LoVo (cell line): ENCODE measurements around the gene TMEFF2.
A peak's percentile ranks its signal among the peaks of the same experiment; 100 is the strongest.
"Not testable (repeated sequence)": the region's sequence is repeated elsewhere in the genome, so short reads cannot be mapped to it uniquely, and the experiment has no call there.

Experiments used
- DNase-seq: peaks from one replicate; pipeline ENCODE4 v3.0.0-alpha.2; 2016; ENCODE audit warnings: low spot score

The TMEFF2 gene

GRCh38 chr2:192183296-192183695, 11.4 kb downstream of the TMEFF2 start:
- no peak for DNase-seq

GRCh38 chr2:192166946-192167345, 27.8 kb downstream of the TMEFF2 start:
- no peak for DNase-seq

GRCh38 chr2:192165842-192166241, 28.9 kb downstream of the TMEFF2 start:
- DNase-seq: no peak

GRCh38 chr2:192162392-192163042, 32.2 kb downstream of the TMEFF2 start:
- peak; percentile 73 for DNase-seq

DNA sequence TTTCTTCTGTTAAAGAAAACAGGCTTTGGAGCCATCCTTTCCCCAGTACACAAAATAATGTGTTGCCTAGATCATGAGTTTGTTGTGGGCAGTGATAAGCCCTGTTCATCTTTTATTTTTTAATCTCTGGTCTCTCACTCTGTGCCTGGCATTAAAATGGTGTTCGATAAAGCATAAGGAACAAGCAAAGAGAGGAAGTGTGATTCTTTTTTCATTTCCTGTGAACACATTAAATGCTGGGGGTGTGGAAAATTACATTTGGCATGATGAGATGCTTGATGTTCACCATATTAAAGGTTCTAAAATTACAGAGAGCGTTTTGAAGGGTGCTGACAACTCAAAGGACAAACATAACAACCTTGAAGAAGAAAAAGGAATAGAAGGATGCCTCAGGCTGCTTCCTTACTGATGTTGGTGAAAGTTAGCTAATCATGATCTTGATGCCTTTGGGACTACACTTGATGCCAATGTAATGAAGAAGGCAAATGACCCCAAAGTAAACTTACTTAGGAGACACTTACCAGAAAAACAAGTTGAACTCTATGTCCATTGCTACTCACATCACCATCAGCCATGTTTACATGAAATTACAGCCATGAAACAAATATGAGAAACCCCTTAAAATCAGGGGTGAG, 33.0 kb downstream of the TMEFF2 start:
- DNase-seq: no peak

DNA sequence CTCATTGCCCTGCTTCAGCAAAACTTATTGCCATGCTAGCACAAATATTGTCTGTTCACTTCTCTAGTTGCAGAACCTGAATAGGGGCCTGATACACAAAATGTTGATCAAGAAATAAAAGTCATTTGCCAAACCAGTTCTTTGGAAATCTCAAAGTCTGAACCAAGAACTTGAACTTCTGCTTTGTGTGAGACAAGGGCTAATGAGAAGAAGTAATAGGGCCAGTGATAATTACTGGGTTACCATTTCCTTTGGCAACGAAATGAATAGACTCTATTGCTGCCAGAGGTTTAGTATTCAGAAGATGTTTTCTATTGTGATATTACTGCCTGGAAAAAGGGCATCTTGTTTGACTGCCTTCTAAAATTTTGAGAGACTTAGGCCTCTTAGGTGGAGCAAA, 35.0 kb downstream of the TMEFF2 start:
- no peak for DNase-seq

- DNase-seq: no peak
Observed at GRCh38 chr2:192159208-192159607, 35.5 kb downstream of the TMEFF2 start.

- DNase-seq: no peak
Observed at GRCh38 chr2:192157776-192158175, 37.0 kb downstream of the TMEFF2 start.

DNA sequence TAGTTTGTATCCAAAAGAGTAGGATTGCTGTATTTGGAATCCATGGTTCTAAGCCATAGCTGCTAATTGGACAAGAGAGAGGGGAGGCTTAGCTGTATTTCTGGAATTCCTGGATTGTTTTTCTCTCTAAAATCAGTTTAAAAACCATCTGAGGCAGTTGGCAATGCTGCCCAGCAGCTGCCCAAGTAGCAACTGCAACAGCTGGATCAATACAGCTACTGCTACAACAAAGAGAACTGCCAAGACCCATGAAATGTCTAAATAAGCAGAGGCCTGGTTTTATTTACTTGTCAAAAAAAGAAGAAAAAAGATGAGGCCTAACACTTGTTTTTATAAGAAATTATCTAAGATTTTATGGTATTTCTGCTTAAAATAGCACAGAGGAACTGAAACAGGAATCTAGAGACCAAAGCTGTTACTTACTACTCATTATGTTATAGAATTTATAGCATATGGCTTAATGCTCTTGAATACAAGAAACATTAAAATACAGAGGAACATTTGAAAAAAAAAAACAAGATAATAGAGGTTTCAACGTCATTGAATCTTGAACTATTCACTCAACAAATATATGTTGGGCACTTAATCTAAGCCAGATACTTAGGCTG, 39.1 kb downstream of the TMEFF2 start:
- no peak for DNase-seq

- no peak for DNase-seq
Observed at GRCh38 chr2:192153561-192153960, 41.2 kb downstream of the TMEFF2 start.

- DNase-seq: no peak
Observed at GRCh38 chr2:192151853-192152252, 42.9 kb downstream of the TMEFF2 start.

GRCh38 chr2:192150166-192150565, 44.6 kb downstream of the TMEFF2 start:
- DNase-seq: no peak

GRCh38 chr2:192148620-192149321, 46.0 kb downstream of the TMEFF2 start:
- no peak for DNase-seq

DNA sequence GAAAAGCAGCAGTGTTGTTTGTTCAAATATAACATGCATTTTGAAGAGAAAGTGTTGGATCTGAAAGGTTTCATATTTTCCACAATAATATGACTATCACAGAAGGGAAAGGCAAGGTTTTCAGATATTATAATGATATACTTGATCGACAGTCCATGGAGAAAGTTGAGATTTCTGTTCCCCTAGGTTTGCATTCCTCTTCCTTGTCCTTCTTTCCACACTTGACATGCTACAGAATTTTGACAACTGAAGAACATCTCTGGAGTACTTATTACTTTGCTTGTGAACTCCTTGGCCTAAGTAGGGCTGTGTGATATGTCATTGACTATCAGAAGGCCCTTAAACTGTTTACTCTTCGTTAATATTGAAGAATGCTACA, 46.5 kb downstream of the TMEFF2 start:
- DNase-seq: no peak

DNA sequence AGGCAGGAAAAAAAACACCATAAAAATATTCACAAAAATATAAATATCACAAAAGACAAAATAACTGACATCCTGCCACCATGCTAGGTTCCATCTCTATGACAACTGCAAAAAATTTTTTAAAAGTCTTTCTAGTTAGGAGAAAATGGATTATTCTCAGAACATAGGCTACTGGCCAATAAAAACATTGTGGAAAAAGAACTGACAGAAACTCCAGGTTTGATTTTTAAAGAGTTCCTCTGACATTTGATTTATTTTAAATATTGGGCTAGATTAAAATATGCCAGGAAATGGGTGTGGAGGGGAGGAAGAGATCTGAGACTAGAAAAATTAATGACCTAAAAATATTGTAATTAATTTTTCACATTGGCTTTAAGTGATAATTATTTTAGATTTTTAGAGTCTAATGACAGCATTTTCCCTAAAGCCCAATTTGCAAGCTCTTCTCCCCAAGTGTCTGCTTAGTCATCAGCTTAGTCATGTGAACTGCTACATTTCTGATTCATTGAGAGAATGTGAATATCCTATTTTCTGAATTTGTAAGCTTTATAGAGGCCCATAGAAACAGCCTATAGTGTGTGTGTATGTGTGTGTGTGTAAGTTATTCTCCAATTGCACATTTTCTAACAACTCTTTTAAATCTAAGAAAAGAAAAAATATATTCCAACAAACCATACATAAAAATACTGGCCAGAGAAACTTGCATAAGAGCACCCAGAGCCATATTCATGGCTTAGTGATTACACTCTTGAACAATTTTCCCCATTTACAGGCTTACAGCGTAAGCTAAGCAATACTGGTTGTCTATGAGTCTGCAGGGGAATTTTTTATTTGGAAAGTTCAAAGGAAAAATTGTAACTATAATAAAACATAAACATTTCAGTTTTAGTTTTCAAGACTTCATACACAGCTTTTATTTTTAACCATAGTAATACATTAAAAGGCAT, 48.4 kb downstream of the TMEFF2 start:
- DNase-seq: no peak

- DNase-seq: no peak
Observed at GRCh38 chr2:192145496-192145895, 49.2 kb downstream of the TMEFF2 start.

DNA sequence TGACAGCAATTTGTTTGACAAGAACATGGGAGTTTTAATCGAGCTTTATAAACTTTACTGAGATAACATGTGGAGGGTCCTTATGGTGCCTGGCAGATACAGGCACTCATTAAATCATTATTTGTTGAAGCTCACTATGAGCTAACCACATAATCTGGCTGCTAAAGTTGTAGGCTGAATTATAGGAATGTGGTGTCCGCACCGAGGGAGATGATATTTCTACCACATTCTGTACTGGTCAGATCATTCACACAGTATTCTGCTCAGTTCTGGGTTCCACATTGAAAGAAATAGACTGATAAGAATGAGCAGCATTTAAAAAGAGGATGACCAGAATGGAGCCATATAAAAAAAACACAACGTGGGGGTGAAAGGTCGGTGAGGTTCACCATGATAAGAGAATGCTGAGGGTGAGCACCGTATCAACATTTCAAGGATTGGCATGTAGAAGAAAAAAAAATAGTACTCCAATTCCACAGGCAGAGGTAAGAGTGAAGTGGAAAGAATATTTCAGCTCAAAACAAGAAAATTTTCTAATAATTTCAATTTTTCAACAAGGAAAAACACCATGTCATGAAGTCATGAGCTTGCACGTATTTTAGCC, 54.4 kb downstream of the TMEFF2 start:
- DNase-seq: no peak

- DNase-seq: no peak
Observed at GRCh38 chr2:192139813-192140212, 54.9 kb downstream of the TMEFF2 start.

DNA sequence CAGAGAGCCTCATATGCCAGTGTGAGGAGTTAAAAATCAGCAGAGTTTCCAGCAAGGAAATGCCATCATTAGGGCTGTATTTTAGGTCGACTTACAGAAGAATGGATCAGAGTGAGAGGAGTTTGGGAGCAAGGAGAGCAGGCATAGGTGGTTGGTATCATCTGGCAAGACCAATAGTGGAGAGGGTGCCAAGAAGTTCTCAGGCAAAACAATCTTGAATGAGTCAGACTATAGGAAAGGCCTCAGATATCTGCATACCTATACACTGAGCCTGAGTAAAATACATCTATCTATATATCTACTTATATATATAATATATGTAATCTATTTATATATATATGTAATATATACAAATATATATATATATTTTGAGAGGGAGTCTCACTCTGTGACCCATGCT, 57.3 kb downstream of the TMEFF2 start:
- DNase-seq: no peak

DNA sequence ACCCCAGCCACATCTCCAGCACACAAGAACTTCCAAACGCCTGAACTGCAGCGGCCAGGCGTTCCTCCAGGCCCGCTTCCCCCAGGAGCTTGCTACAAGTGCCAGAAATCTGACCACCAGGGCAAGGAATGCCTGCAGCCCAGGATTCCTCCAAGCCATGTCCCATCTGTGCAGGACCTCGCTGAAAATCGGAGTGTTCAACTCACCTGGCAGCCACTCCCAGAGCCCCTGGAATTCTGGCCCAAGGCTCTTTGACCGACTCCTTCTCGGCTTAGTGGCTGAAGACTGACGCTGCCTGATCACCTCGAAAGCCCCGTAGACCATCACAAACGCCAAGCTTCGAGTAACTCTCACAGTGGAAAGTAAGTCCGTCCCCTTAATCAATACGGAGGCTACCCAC, 62.1 kb downstream of the TMEFF2 start:
- not testable (repeated sequence) for DNase-seq

DNA sequence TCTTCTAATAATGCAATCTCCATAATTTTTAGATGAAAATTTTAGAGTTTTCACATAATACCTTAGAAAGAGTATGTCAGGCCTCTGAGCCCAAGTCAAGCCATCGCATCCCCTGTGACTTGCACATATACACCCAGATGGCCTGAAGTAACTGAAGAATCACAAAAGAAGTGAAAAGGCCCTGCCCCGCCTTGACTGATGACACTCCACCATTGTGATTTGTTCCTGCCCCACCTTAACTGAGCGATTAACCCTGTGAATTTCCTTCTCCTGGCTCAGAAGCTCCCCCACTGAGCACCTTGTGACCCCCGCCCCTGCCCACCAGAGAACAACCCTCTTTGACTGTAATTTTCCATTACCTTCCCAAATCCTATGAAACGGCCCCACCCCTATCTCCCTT, 64.4 kb downstream of the TMEFF2 start:
- not testable (repeated sequence) for DNase-seq
